Measurements from ENCODE around the gene DPY19L2.
"Not testable (repeated sequence)": the region's sequence is repeated elsewhere in the genome, so short reads cannot be mapped to it uniquely, and the experiment has no call there.

Gene DPY19L2

GRCh38 chr12:63649517-63649916 lies 18.8 kb downstream of the DPY19L2 start:
- H3K4me3 Mint-ChIP-seq; H3K9me3 Mint-ChIP-seq; H3K4me1 Mint-ChIP-seq; H3K27me3 Mint-ChIP-seq (ENCODE audit: low read depth); H3K27ac Mint-ChIP-seq: not testable (repeated sequence)
- peaks cover 40% of the 10 kb centered on the region for H3K36me3 Mint-ChIP-seq (ENCODE audit: low read depth)

- not testable (repeated sequence) for H3K27me3 Mint-ChIP-seq (ENCODE audit: low read depth); H3K9me3 Mint-ChIP-seq; H3K4me3 Mint-ChIP-seq; H3K4me1 Mint-ChIP-seq; H3K27ac Mint-ChIP-seq
- peaks cover 16% of the 10 kb centered on the region for H3K36me3 Mint-ChIP-seq (ENCODE audit: low read depth)
These were observed 24.7 kb downstream of the DPY19L2 start for GRCh38 chr12:63643381-63644140.

- not testable (repeated sequence) for H3K4me3 Mint-ChIP-seq; H3K9me3 Mint-ChIP-seq; H3K4me1 Mint-ChIP-seq; H3K27ac Mint-ChIP-seq; H3K27me3 Mint-ChIP-seq (ENCODE audit: low read depth)
- peaks cover 16% of the 10 kb centered on the region for H3K36me3 Mint-ChIP-seq (ENCODE audit: low read depth)
These were observed 44.0 kb downstream of the DPY19L2 start for GRCh38 chr12:63624258-63624657.

GRCh38 chr12:63615544-63615943 lies 52.7 kb downstream of the DPY19L2 start:
- H3K36me3 Mint-ChIP-seq (ENCODE audit: low read depth); H3K4me3 Mint-ChIP-seq; H3K27me3 Mint-ChIP-seq (ENCODE audit: low read depth); H3K9me3 Mint-ChIP-seq; H3K4me1 Mint-ChIP-seq; H3K27ac Mint-ChIP-seq: not testable (repeated sequence)

- not testable (repeated sequence) for H3K36me3 Mint-ChIP-seq (ENCODE audit: low read depth); H3K9me3 Mint-ChIP-seq
These were observed 57.0 kb downstream of the DPY19L2 start for GRCh38 chr12:63611285-63611684.

GRCh38 chr12:63609281-63609680 lies 59.0 kb downstream of the DPY19L2 start:
- not testable (repeated sequence) for H3K27ac Mint-ChIP-seq; H3K9me3 Mint-ChIP-seq; H3K36me3 Mint-ChIP-seq (ENCODE audit: low read depth); H3K4me3 Mint-ChIP-seq; H3K27me3 Mint-ChIP-seq (ENCODE audit: low read depth); H3K4me1 Mint-ChIP-seq

More at GRCh38 chr12:63611285-63611684, 57.0 kb downstream of the DPY19L2 start:
- not testable (repeated sequence) for H3K4me1 Mint-ChIP-seq; H3K4me3 Mint-ChIP-seq; H3K27ac Mint-ChIP-seq; H3K27me3 Mint-ChIP-seq (ENCODE audit: low read depth)

- H3K27ac Mint-ChIP-seq; H3K4me1 Mint-ChIP-seq; H3K27me3 Mint-ChIP-seq (ENCODE audit: low read depth); H3K4me3 Mint-ChIP-seq; H3K9me3 Mint-ChIP-seq: not testable (repeated sequence)
- peaks cover 16% of the 10 kb centered on the region for H3K36me3 Mint-ChIP-seq (ENCODE audit: low read depth)
These were observed 63.3 kb downstream of the DPY19L2 start for GRCh38 chr12:63604985-63605384.

GRCh38 chr12:63594828-63595227 lies 73.5 kb downstream of the DPY19L2 start:
- not testable (repeated sequence) for H3K4me3 Mint-ChIP-seq; H3K27me3 Mint-ChIP-seq (ENCODE audit: low read depth); H3K27ac Mint-ChIP-seq; H3K9me3 Mint-ChIP-seq; H3K4me1 Mint-ChIP-seq
- H3K36me3 Mint-ChIP-seq (ENCODE audit: low read depth) = peaks cover 15% of the 10 kb centered on the region

GRCh38 chr12:63584426-63584825 lies 83.9 kb downstream of the DPY19L2 start:
- not testable (repeated sequence) for H3K4me3 Mint-ChIP-seq; H3K9me3 Mint-ChIP-seq; H3K27me3 Mint-ChIP-seq (ENCODE audit: low read depth); H3K36me3 Mint-ChIP-seq (ENCODE audit: low read depth); H3K4me1 Mint-ChIP-seq; H3K27ac Mint-ChIP-seq

GRCh38 chr12:63583289-63583688 lies 85.0 kb downstream of the DPY19L2 start:
- H3K27ac Mint-ChIP-seq; H3K9me3 Mint-ChIP-seq; H3K4me1 Mint-ChIP-seq; H3K27me3 Mint-ChIP-seq (ENCODE audit: low read depth); H3K4me3 Mint-ChIP-seq; H3K36me3 Mint-ChIP-seq (ENCODE audit: low read depth): not testable (repeated sequence)

GRCh38 chr12:63577631-63578030 lies 90.7 kb downstream of the DPY19L2 start:
- not testable (repeated sequence) for H3K9me3 Mint-ChIP-seq; H3K27ac Mint-ChIP-seq; H3K4me3 Mint-ChIP-seq; H3K27me3 Mint-ChIP-seq (ENCODE audit: low read depth); H3K4me1 Mint-ChIP-seq
- H3K36me3 Mint-ChIP-seq (ENCODE audit: low read depth) = peaks cover 31% of the 10 kb centered on the region

- H3K36me3 Mint-ChIP-seq (ENCODE audit: low read depth) = peaks cover 55% of the 10 kb centered on the region
- not testable (repeated sequence) for H3K27me3 Mint-ChIP-seq (ENCODE audit: low read depth)
These were observed 96.3 kb downstream of the DPY19L2 start for GRCh38 chr12:63572038-63572437.

GRCh38 chr12:63558445-63558844 lies 109.8 kb downstream of the DPY19L2 start:
- not testable (repeated sequence) for H3K36me3 Mint-ChIP-seq (ENCODE audit: low read depth); H3K27ac Mint-ChIP-seq; H3K4me3 Mint-ChIP-seq; H3K4me1 Mint-ChIP-seq; H3K27me3 Mint-ChIP-seq (ENCODE audit: low read depth); H3K9me3 Mint-ChIP-seq

More at GRCh38 chr12:63572038-63572437, 96.3 kb downstream of the DPY19L2 start:
- not testable (repeated sequence) for H3K4me3 Mint-ChIP-seq, H3K4me1 Mint-ChIP-seq, H3K27ac Mint-ChIP-seq, H3K9me3 Mint-ChIP-seq

GRCh38 chr12:63551397-63551796 lies 116.9 kb downstream of the DPY19L2 start:
- not testable (repeated sequence) for H3K36me3 Mint-ChIP-seq (ENCODE audit: low read depth); H3K27me3 Mint-ChIP-seq (ENCODE audit: low read depth); H3K9me3 Mint-ChIP-seq; H3K4me1 Mint-ChIP-seq; H3K4me3 Mint-ChIP-seq
- peak overlapping the region in 1 of 3 experiments; percentile 52 for H3K27ac Mint-ChIP-seq

GRCh38 chr12:63549034-63549433 lies 119.3 kb downstream of the DPY19L2 start:
- H3K4me3 Mint-ChIP-seq; H3K36me3 Mint-ChIP-seq (ENCODE audit: low read depth); H3K27me3 Mint-ChIP-seq (ENCODE audit: low read depth); H3K4me1 Mint-ChIP-seq; H3K9me3 Mint-ChIP-seq; H3K27ac Mint-ChIP-seq: not testable (repeated sequence)

GRCh38 chr12:63545298-63545916 lies 122.9 kb downstream of the DPY19L2 start:
- H3K4me1 Mint-ChIP-seq, H3K9me3 Mint-ChIP-seq: not testable (repeated sequence)

More at GRCh38 chr12:63545298-63545916, 122.9 kb downstream of the DPY19L2 start:
- not testable (repeated sequence) for H3K27ac Mint-ChIP-seq; H3K4me3 Mint-ChIP-seq; H3K36me3 Mint-ChIP-seq (ENCODE audit: low read depth); H3K27me3 Mint-ChIP-seq (ENCODE audit: low read depth)

Data from nephron (organoid).